ENCODE measurements around the gene MYO9B. TPM values are rescaled to one million over a fixed set of nuclear protein-coding genes. Genes with fewer than 3 reads are reported as not detected.

Gene MYO9B
- 87.4 TPM for polyA plus RNA-seq (2013)

GRCh38 chr19:17075035-17075863, at the start of gene MYO9B, which contains the start of gene HAUS8:
Gene MYO9B (plus strand): TSS chr19:17075777. CDS start chr19:17101718, 25,941 bp downstream.
Gene HAUS8 (minus strand): TSS chr19:17075452. CDS start chr19:17075422, 30 bp downstream.
- Histone ChIP-seq H3K9me3 (ENCODE audit: control extremely low read depth in 1 of 5, control insufficient read depth in 4 of 5, insufficient read depth in 2 of 5, low read depth in 1 of 5, low read length in 4 of 5) (no peaks in the 10 kb centered on the region), H3K4me1 (ENCODE audit: control extremely low read depth in 1 of 4, control insufficient read depth in 4 of 4, insufficient read depth in 4 of 4, low read length in 3 of 4) (peaks cover 2 to 44% (median 31%) of the 10 kb centered on the region in 4 experiments), H3K36me3 (ENCODE audit: control insufficient read depth in 4 of 4, insufficient read depth in 4 of 4, low read length in 3 of 4) (peaks cover 0 to 48% (median 17%) of the 10 kb centered on the region in 4 experiments), H3K27me3 (replicated peaks in 2 of 5; ENCODE audit: control insufficient read depth in 4 of 5, insufficient read depth in 5 of 5, low read length in 4 of 5) (no peaks in the 10 kb centered on the region), H3K27ac (ENCODE audit: insufficient read depth in 1 of 2, low read depth in 1 of 2, low read length in 2 of 2, poor library complexity in 1 of 2, severe bottlenecking in 2 of 2) (peak within 1 kb of the TSS; percentile 58 to 85), H3K4me3 (ENCODE audit: control insufficient read depth in 1 of 7, extremely low read depth in 1 of 7, insufficient read depth in 4 of 7, low read depth in 2 of 7, low read length in 6 of 7) (peak within 1 kb of the TSS; percentile 74 to 98 (median 94))
- ChIA-PET CTCF (interaction anchor here (2.1 to 2.2 kb wide), 2 partner anchors 15 to 47 kb away, joined by 6 to 7 read pairs; no protein-coding TSS in a partner anchor), POLR2A (interaction anchor here (0.5 to 1.3 kb wide), 7 partner anchors 10 to 141 kb away, joined by 3 to 7 read pairs (median 3); no protein-coding TSS in a partner anchor)
- peak; percentile 99 to 100 (median 100) for DNase-seq
- WGBS (ENCODE audit: insufficient coverage) = under 1% methylated on average over 68 of the region's 103 CpGs

GRCh38 chr19:17025991-17026658, 49.5 kb upstream of the MYO9B start:
- Histone ChIP-seq H3K36me3 (ENCODE audit: control insufficient read depth in 4 of 4, insufficient read depth in 4 of 4, low read length in 3 of 4) (no peaks in the 10 kb centered on the region), H3K4me1 (ENCODE audit: control extremely low read depth in 1 of 4, control insufficient read depth in 4 of 4, insufficient read depth in 4 of 4, low read length in 3 of 4) (peaks cover 0 to 9% (median 9%) of the 10 kb centered on the region in 4 experiments), H3K9me3 (ENCODE audit: control extremely low read depth in 1 of 5, control insufficient read depth in 4 of 5, insufficient read depth in 2 of 5, low read depth in 1 of 5, low read length in 4 of 5) (peaks cover 2 to 30% (median 16%) of the 10 kb centered on the region in 5 experiments), H3K4me3 (ENCODE audit: control insufficient read depth in 1 of 7, extremely low read depth in 1 of 7, insufficient read depth in 4 of 7, low read depth in 2 of 7, low read length in 6 of 7) (peak overlapping the region; percentile 35 to 73 (median 66)), H3K27ac (ENCODE audit: insufficient read depth in 1 of 2, low read depth in 1 of 2, low read length in 2 of 2, poor library complexity in 1 of 2, severe bottlenecking in 2 of 2) (no peak overlapping the region), H3K27me3 (replicated peaks in 2 of 5; ENCODE audit: control insufficient read depth in 4 of 5, insufficient read depth in 5 of 5, low read length in 4 of 5) (peaks cover 6 to 55% (median 13%) of the 10 kb centered on the region in 5 experiments)
- CTCF ChIA-PET = no interaction called here
- WGBS (ENCODE audit: insufficient coverage) = 5% methylated on average over 11 of the region's 40 CpGs
- peak; percentile 39 to 73 (median 70) for DNase-seq
- POLR2A ChIA-PET = no interaction called here

- no peaks in the 10 kb centered on the region for H3K36me3 ChIP-seq (ENCODE audit: control insufficient read depth in 4 of 4, insufficient read depth in 4 of 4, low read length in 3 of 4)
- ChIA-PET CTCF (no interaction called here), POLR2A (no interaction called here)
- 6% methylated on average over 35 of the region's 67 CpGs for WGBS (ENCODE audit: insufficient coverage)
- peaks cover 2 to 28% (median 16%) of the 10 kb centered on the region in 5 experiments for H3K9me3 ChIP-seq (ENCODE audit: control extremely low read depth in 1 of 5, control insufficient read depth in 4 of 5, insufficient read depth in 2 of 5, low read depth in 1 of 5, low read length in 4 of 5)
- no peak for DNase-seq
- H3K4me1 ChIP-seq (ENCODE audit: control extremely low read depth in 1 of 4, control insufficient read depth in 4 of 4, insufficient read depth in 4 of 4, low read length in 3 of 4) = peaks cover 0 to 9% (median 9%) of the 10 kb centered on the region in 4 experiments
- H3K4me3 ChIP-seq (ENCODE audit: control insufficient read depth in 1 of 7, extremely low read depth in 1 of 7, insufficient read depth in 4 of 7, low read depth in 2 of 7, low read length in 6 of 7) = peak within 1 kb of the TSS; percentile 35 to 73 (median 66)
- H3K27me3 ChIP-seq (replicated peaks in 2 of 5; ENCODE audit: control insufficient read depth in 4 of 5, insufficient read depth in 5 of 5, low read length in 4 of 5) = peaks cover 6 to 58% (median 13%) of the 10 kb centered on the region in 5 experiments
- H3K27ac ChIP-seq (ENCODE audit: insufficient read depth in 1 of 2, low read depth in 1 of 2, low read length in 2 of 2, poor library complexity in 1 of 2, severe bottlenecking in 2 of 2) = no peak within 1 kb of the TSS
Observed at GRCh38 chr19:17026706-17027534, 48.7 kb upstream of the MYO9B start, which contains the start of gene CPAMD8. Gene CPAMD8 (minus strand): TSS chr19:17026810. CDS start chr19:17026642, 168 bp downstream.

- ChIA-PET CTCF (no interaction called here), POLR2A (no interaction called here)
- Histone ChIP-seq H3K27ac (ENCODE audit: insufficient read depth in 1 of 2, low read depth in 1 of 2, low read length in 2 of 2, poor library complexity in 1 of 2, severe bottlenecking in 2 of 2) (no peak overlapping the region), H3K9me3 (ENCODE audit: control extremely low read depth in 1 of 5, control insufficient read depth in 4 of 5, insufficient read depth in 2 of 5, low read depth in 1 of 5, low read length in 4 of 5) (peaks cover 2 to 22% (median 16%) of the 10 kb centered on the region in 5 experiments), H3K4me1 (ENCODE audit: control extremely low read depth in 1 of 4, control insufficient read depth in 4 of 4, insufficient read depth in 4 of 4, low read length in 3 of 4) (peaks cover 0 to 9% (median 9%) of the 10 kb centered on the region in 4 experiments), H3K27me3 (replicated peaks in 2 of 5; ENCODE audit: control insufficient read depth in 4 of 5, insufficient read depth in 5 of 5, low read length in 4 of 5) (peaks cover 6 to 64% (median 13%) of the 10 kb centered on the region in 5 experiments), H3K4me3 (ENCODE audit: control insufficient read depth in 1 of 7, extremely low read depth in 1 of 7, insufficient read depth in 4 of 7, low read depth in 2 of 7, low read length in 6 of 7) (no peak overlapping the region), H3K36me3 (ENCODE audit: control insufficient read depth in 4 of 4, insufficient read depth in 4 of 4, low read length in 3 of 4) (no peaks in the 10 kb centered on the region)
- WGBS (ENCODE audit: insufficient coverage) = 78% methylated on average over 4 of the region's 7 CpGs
- no peak for DNase-seq
Observed at GRCh38 chr19:17027535-17027975, 48.0 kb upstream of the MYO9B start.

GRCh38 chr19:17031741-17032140, 43.8 kb upstream of the MYO9B start:
- no peak overlapping the region for H3K4me3 ChIP-seq (ENCODE audit: control insufficient read depth in 1 of 7, extremely low read depth in 1 of 7, insufficient read depth in 4 of 7, low read depth in 2 of 7, low read length in 6 of 7)
- H3K27me3 ChIP-seq (replicated peaks in 2 of 5; ENCODE audit: control insufficient read depth in 4 of 5, insufficient read depth in 5 of 5, low read length in 4 of 5) = peaks cover 2 to 45% (median 7%) of the 10 kb centered on the region in 5 experiments
- no peaks in the 10 kb centered on the region for H3K9me3 ChIP-seq (ENCODE audit: control extremely low read depth in 1 of 5, control insufficient read depth in 4 of 5, insufficient read depth in 2 of 5, low read depth in 1 of 5, low read length in 4 of 5)
- ChIA-PET POLR2A (interaction anchor here (0.6 kb wide), 1 partner anchor 612 kb away, joined by 3 read pairs; no protein-coding TSS in a partner anchor), CTCF (no interaction called here)
- 91% methylated on average over 5 of the region's 6 CpGs for WGBS (ENCODE audit: insufficient coverage)
- no peak overlapping the region for H3K27ac ChIP-seq (ENCODE audit: insufficient read depth in 1 of 2, low read depth in 1 of 2, low read length in 2 of 2, poor library complexity in 1 of 2, severe bottlenecking in 2 of 2)
- peaks cover 0 to 3% (median 0%) of the 10 kb centered on the region in 4 experiments for H3K4me1 ChIP-seq (ENCODE audit: control extremely low read depth in 1 of 4, control insufficient read depth in 4 of 4, insufficient read depth in 4 of 4, low read length in 3 of 4)
- H3K36me3 ChIP-seq (ENCODE audit: control insufficient read depth in 4 of 4, insufficient read depth in 4 of 4, low read length in 3 of 4) = no peaks in the 10 kb centered on the region
- no peak for DNase-seq

GRCh38 chr19:17035842-17036424, 39.6 kb upstream of the MYO9B start:
- Histone ChIP-seq H3K4me1 (ENCODE audit: control extremely low read depth in 1 of 4, control insufficient read depth in 4 of 4, insufficient read depth in 4 of 4, low read length in 3 of 4) (peaks cover 0 to 3% (median 0%) of the 10 kb centered on the region in 4 experiments), H3K4me3 (ENCODE audit: control insufficient read depth in 1 of 7, extremely low read depth in 1 of 7, insufficient read depth in 4 of 7, low read depth in 2 of 7, low read length in 6 of 7) (no peak overlapping the region), H3K36me3 (ENCODE audit: control insufficient read depth in 4 of 4, insufficient read depth in 4 of 4, low read length in 3 of 4) (no peaks in the 10 kb centered on the region), H3K27ac (ENCODE audit: insufficient read depth in 1 of 2, low read depth in 1 of 2, low read length in 2 of 2, poor library complexity in 1 of 2, severe bottlenecking in 2 of 2) (no peak overlapping the region), H3K9me3 (ENCODE audit: control extremely low read depth in 1 of 5, control insufficient read depth in 4 of 5, insufficient read depth in 2 of 5, low read depth in 1 of 5, low read length in 4 of 5) (no peaks in the 10 kb centered on the region), H3K27me3 (replicated peaks in 2 of 5; ENCODE audit: control insufficient read depth in 4 of 5, insufficient read depth in 5 of 5, low read length in 4 of 5) (peaks cover 0 to 14% (median 0%) of the 10 kb centered on the region in 5 experiments)
- DNase-seq = peak; percentile 57 to 80 (median 80)
- ChIA-PET CTCF (interaction anchor here (1.7 kb wide), 1 partner anchor 16 kb away, joined by 5 read pairs; no protein-coding TSS in a partner anchor), POLR2A (no interaction called here)
- WGBS (ENCODE audit: insufficient coverage) = 73% methylated on average over 13 of the region's 15 CpGs
